K562 (cell line): ENCODE measurements around the gene CNR2. TPM values are rescaled to one million over a fixed set of nuclear protein-coding genes. Genes with fewer than 3 reads are reported as not detected.

Experiments used
- BHLHE40 ChIP-seq: IDR thresholded peaks from 2 replicates; pipeline ENCODE4 v1.6.1; 2011; ENCODE audit warnings: low read length, improper control_type of control experiment
- BMI1 ChIP-seq: fragments of 150-350 bp; IDR thresholded peaks from 2 replicates; pipeline ENCODE4 v1.6.1; 2014; ENCODE audit warnings: low read length
- DNMT1 ChIP-seq: fragments of 450-650 bp; IDR thresholded peaks from 2 replicates; pipeline ENCODE4 v1.6.1; 2016; ENCODE audit warnings: antibody characterized with exemption, mild to moderate bottlenecking
- ERF ChIP-seq: fragments of 450-650 bp; formaldehyde crosslinking; IDR thresholded peaks from 2 replicates; pipeline ENCODE4 v1.4.0; 2020; ENCODE audit warnings: mild to moderate bottlenecking, mixed read lengths
- HDAC6 ChIP-seq: IDR thresholded peaks from 2 replicates; pipeline ENCODE4 v1.6.1; 2012; ENCODE audit warnings: low read depth, mild to moderate bottlenecking, control low read depth, inconsistent platforms, low read length, moderate library complexity
- HMG20B ChIP-seq: fragments of 250-450 bp; sonication (Bioruptor Pico); IDR thresholded peaks from 2 replicates; pipeline ENCODE4 v1.5.0; 2021; ENCODE audit warnings: mild to moderate bottlenecking
- KDM5B ChIP-seq: fragments of 200-600 bp; sonication (generic); IDR thresholded peaks from 2 replicates; pipeline ENCODE4 v1.6.1; 2012; ENCODE audit warnings: low read depth, mild to moderate bottlenecking, moderate library complexity, low read length, control low read depth, inconsistent platforms; ENCODE audit not compliant: insufficient replicate concordance
- MECOM ChIP-seq: fragments of 250-450 bp; sonication (Bioruptor Pico); IDR thresholded peaks from 2 replicates; pipeline ENCODE4 v1.8.0; 2022; ENCODE audit warnings: inconsistent platforms
- MIER1 ChIP-seq: fragments of 450-650 bp; IDR thresholded peaks from 2 replicates; pipeline ENCODE4 v1.6.1; 2016; ENCODE audit warnings: antibody characterized with exemption, mild to moderate bottlenecking, low read depth
- PML ChIP-seq: IDR thresholded peaks from 2 replicates; pipeline ENCODE4 v1.6.1; 2012; ENCODE audit warnings: low read length, inconsistent platforms
- POLR2A ChIP-seq: fragments of 450-650 bp; conservative IDR thresholded peaks from 2 replicates; pipeline ENCODE4 v1.6.1; 2016
- PTRF ChIP-seq: fragments of 450-650 bp; IDR thresholded peaks from 2 replicates; pipeline ENCODE4 v1.6.1; 2016; ENCODE audit warnings: mild to moderate bottlenecking, missing genetic modification characterization, missing compliant biosample characterization
- TBL1XR1 ChIP-seq, 2 experiments: IDR thresholded peaks; 2 replicates each; pipeline ENCODE4 v1.6.1; 2012; ENCODE audit warnings: improper control_type of control experiment in 2 of 2, low read length in 2 of 2, mild to moderate bottlenecking in 1 of 2
- ZBTB7A ChIP-seq: IDR thresholded peaks from 2 replicates; pipeline ENCODE4 v1.6.1; 2011; ENCODE audit warnings: low read depth, mild to moderate bottlenecking, low read length, moderate library complexity, borderline replicate concordance; ENCODE audit not compliant: control insufficient read depth
- ZNF316 ChIP-seq: fragments of 450-650 bp; IDR thresholded peaks from 2 replicates; pipeline ENCODE4 v1.6.1; 2016
- ZNF583 ChIP-seq: fragments of 250-450 bp; sonication (Bioruptor Pico); IDR thresholded peaks from 2 replicates; pipeline ENCODE4 v1.4.0; 2020
- polyA plus RNA-seq, 8 experiments: library from polyadenylated mRNA; depleted of rRNA in 4 of 8; stranded (reverse) in 5 of 8; unstranded in 3 of 8; fragments of >200 nt; fragmentation: Nextera tagmentation in 2 of 8; fragmentation: Illumina TruSeq in 1 of 8; extraction: Ambion mirVana in 2 of 8; extraction: Trizol in 1 of 8; gene quantifications; 2 replicates each; pipeline versions ENCODE4 v1.2.1 to v1.2.3, GENCODE V29; 2011 to 2014; ENCODE audit warnings: inconsistent platforms in 1 of 8, missing spikeins in 1 of 8
- total RNA-seq, 7 experiments: library from RNA; depleted of rRNA in 6 of 7; stranded (reverse); fragments of >200 nt in 6 of 7; fragmentation: Illumina TruSeq in 2 of 7; extraction: Trizol in 2 of 7; gene quantifications; 2 replicates each; pipeline versions ENCODE4 v1.2.1 to v1.2.3, GENCODE V29; 2011 to 2021; ENCODE audit warnings: low replicate concordance in 1 of 7
- TF ChIP-seq, protein P1 (sequence below): sonication (generic); formaldehyde crosslinking; IDR thresholded peaks from 2 replicates; pipeline ENCODE4 v1.8.0; 2022; ENCODE audit warnings: mild to moderate bottlenecking, missing genetic modification reagents
- TF ChIP-seq, protein P2 (sequence below): sonication (generic); formaldehyde crosslinking; IDR thresholded peaks from 2 replicates; pipeline ENCODE4 v1.8.1; 2023; ENCODE audit warnings: mild to moderate bottlenecking, missing genetic modification reagents
- TF ChIP-seq, protein P3 (sequence below): IDR thresholded peaks from 2 replicates; pipeline ENCODE4 v1.6.1; 2011; ENCODE audit not compliant: insufficient read length; ENCODE audit errors: extremely low read depth
- TF ChIP-seq, protein P4 (sequence below): sonication (generic); formaldehyde crosslinking; IDR thresholded peaks from 2 replicates; pipeline ENCODE4 v1.8.0; 2022; ENCODE audit warnings: missing genetic modification reagents, mild to moderate bottlenecking, moderate library complexity, borderline replicate concordance
- TF ChIP-seq, protein P5 (sequence below): fragments of 450-650 bp; IDR thresholded peaks from 2 replicates; pipeline ENCODE4 v1.6.1; 2016

Gene CNR2
- total and polyA plus RNA-seq, 9 of the 15 experiments (the other 6 are each of a cell fraction or from before 2014, with no cell fraction given) = not detected

DNA sequence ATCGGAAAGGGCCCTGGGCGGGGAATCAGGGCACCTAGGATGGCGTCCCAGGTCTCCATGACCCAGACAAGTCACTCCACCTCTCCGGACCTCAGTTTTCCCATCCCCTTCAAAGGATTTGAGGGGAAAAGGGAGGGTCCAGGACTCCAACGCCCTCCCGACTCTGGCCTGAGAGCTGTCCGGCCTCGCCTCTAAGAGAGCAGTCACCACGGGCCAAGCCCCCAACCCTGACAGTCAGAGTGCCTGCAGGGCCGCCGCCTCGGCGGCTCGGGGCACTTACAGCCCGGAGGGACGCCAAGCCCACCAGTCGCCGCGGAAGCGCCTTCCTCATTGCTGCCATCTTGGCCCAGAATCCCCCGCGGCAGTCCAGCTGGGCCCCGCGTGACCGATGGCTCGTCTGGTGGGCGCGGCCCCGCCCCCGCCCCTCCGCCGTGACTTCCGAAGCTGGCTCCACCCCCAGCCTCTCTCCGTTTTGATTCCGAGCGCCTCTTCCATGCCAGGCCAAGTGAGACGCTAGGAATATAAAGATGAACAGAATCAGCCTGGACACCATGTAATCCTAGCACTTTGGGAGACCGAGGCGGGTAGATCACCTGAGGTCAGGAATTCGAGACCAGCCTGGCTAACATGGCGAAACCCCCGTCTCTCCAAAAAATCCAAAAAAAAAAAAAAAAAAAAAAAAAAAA is 87.9 kb downstream of the CNR2 start, which contains the start of gene HMGCL (continued):
- TF ChIP-seq, protein P1, sequence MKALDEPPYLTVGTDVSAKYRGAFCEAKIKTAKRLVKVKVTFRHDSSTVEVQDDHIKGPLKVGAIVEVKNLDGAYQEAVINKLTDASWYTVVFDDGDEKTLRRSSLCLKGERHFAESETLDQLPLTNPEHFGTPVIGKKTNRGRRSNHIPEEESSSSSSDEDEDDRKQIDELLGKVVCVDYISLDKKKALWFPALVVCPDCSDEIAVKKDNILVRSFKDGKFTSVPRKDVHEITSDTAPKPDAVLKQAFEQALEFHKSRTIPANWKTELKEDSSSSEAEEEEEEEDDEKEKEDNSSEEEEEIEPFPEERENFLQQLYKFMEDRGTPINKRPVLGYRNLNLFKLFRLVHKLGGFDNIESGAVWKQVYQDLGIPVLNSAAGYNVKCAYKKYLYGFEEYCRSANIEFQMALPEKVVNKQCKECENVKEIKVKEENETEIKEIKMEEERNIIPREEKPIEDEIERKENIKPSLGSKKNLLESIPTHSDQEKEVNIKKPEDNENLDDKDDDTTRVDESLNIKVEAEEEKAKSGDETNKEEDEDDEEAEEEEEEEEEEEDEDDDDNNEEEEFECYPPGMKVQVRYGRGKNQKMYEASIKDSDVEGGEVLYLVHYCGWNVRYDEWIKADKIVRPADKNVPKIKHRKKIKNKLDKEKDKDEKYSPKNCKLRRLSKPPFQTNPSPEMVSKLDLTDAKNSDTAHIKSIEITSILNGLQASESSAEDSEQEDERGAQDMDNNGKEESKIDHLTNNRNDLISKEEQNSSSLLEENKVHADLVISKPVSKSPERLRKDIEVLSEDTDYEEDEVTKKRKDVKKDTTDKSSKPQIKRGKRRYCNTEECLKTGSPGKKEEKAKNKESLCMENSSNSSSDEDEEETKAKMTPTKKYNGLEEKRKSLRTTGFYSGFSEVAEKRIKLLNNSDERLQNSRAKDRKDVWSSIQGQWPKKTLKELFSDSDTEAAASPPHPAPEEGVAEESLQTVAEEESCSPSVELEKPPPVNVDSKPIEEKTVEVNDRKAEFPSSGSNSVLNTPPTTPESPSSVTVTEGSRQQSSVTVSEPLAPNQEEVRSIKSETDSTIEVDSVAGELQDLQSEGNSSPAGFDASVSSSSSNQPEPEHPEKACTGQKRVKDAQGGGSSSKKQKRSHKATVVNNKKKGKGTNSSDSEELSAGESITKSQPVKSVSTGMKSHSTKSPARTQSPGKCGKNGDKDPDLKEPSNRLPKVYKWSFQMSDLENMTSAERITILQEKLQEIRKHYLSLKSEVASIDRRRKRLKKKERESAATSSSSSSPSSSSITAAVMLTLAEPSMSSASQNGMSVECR (CRISPR knock-in tag) = peak; percentile 88
- TF ChIP-seq DNMT1 (no peak), BHLHE40 (peak; percentile 94), POLR2A (peak; percentile 98), KDM5B (peak; percentile 97), ERF (no peak), ZBTB7A (peak; percentile 98), MECOM (no peak), TBL1XR1 (IDR thresholded peaks at IDR 0.05; ENCODE audit: low read length in 2 of 2) (no peak; a peak in 1 of 4 replicates), ZNF583 (CRISPR knock-in tag) (0 out of 2 replicates have a peak, but pooled peaks have one; percentile 34), HMG20B (CRISPR knock-in tag) (0 out of 2 replicates have a peak, but pooled peaks have one; percentile 50), MIER1 (no peak), BMI1 (no peak), ZNF316 (0 out of 2 replicates have a peak, but pooled peaks have one; percentile 15), PML (peak; percentile 81; the same call in 1 of the 2 replicates), HDAC6 (0 out of 2 replicates have a peak, but pooled peaks have one; percentile 37), PTRF (no peak)
- TF ChIP-seq, protein P2, sequence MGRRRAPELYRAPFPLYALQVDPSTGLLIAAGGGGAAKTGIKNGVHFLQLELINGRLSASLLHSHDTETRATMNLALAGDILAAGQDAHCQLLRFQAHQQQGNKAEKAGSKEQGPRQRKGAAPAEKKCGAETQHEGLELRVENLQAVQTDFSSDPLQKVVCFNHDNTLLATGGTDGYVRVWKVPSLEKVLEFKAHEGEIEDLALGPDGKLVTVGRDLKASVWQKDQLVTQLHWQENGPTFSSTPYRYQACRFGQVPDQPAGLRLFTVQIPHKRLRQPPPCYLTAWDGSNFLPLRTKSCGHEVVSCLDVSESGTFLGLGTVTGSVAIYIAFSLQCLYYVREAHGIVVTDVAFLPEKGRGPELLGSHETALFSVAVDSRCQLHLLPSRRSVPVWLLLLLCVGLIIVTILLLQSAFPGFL (CRISPR knock-in tag) = no peak
- TF ChIP-seq, protein P3, sequence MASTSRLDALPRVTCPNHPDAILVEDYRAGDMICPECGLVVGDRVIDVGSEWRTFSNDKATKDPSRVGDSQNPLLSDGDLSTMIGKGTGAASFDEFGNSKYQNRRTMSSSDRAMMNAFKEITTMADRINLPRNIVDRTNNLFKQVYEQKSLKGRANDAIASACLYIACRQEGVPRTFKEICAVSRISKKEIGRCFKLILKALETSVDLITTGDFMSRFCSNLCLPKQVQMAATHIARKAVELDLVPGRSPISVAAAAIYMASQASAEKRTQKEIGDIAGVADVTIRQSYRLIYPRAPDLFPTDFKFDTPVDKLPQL = no peak
- TF ChIP-seq, protein P4, sequence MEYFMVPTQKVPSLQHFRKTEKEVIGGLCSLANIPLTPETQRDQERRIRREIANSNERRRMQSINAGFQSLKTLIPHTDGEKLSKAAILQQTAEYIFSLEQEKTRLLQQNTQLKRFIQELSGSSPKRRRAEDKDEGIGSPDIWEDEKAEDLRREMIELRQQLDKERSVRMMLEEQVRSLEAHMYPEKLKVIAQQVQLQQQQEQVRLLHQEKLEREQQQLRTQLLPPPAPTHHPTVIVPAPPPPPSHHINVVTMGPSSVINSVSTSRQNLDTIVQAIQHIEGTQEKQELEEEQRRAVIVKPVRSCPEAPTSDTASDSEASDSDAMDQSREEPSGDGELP (CRISPR knock-in tag) = peak; percentile 100
- TF ChIP-seq, protein P5, sequence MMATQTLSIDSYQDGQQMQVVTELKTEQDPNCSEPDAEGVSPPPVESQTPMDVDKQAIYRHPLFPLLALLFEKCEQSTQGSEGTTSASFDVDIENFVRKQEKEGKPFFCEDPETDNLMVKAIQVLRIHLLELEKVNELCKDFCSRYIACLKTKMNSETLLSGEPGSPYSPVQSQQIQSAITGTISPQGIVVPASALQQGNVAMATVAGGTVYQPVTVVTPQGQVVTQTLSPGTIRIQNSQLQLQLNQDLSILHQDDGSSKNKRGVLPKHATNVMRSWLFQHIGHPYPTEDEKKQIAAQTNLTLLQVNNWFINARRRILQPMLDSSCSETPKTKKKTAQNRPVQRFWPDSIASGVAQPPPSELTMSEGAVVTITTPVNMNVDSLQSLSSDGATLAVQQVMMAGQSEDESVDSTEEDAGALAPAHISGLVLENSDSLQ = peak; percentile 37; the same call in 1 of the 2 replicates
